Testis (tissue), 3 donors: Measurements from ENCODE around the gene CSMD2. TPM values are rescaled to one million over a fixed set of nuclear protein-coding genes. Genes with fewer than 3 reads are reported as not detected.
A peak's percentile ranks its signal among the peaks of the same experiment; 100 is the strongest.

Experiments
- DNase-seq: peaks from one replicate; pipeline ENCODE4 v3.0.0-alpha.2; 2019
- H3K27ac ChIP-seq, 2 donors: fragments of 200-600 bp; sonication (generic); one replicate each; pipeline ENCODE4 v1.5.1; 2019
- H3K27me3 ChIP-seq: fragments of 200-600 bp; sonication (generic); one replicate; pipeline ENCODE4 v1.5.1; 2019
- H3K36me3 ChIP-seq: fragments of 200-600 bp; sonication (generic); one replicate; pipeline ENCODE4 v1.5.1; 2017; ENCODE audit warnings: low read depth; ENCODE audit errors: missing control alignments
- H3K4me1 ChIP-seq: fragments of 200-600 bp; sonication (generic); one replicate; pipeline ENCODE4 v1.5.1; 2019
- H3K4me3 ChIP-seq, 2 donors: fragments of 200-600 bp; sonication (generic); one replicate each; pipeline ENCODE4 v1.5.1; 2017 to 2019
- H3K9me3 ChIP-seq: fragments of 200-600 bp; sonication (generic); one replicate; pipeline ENCODE4 v1.5.1; 2017
- POLR2A ChIP-seq: fragments of 450-650 bp; IDR thresholded peaks from one replicate; pipeline ENCODE4 v1.6.1; 2017; ENCODE audit warnings: antibody characterized with exemption, mild to moderate bottlenecking, moderate library complexity
- WGBS, 2 donors: methylation state at CpG; one replicate each; pipeline ENCODE4 v1.1.5; 2018; 5-methylcytosine and 5-hydroxymethylcytosine counted together
- intact Hi-C: fragments of 100-400 bp; cut with DNase I; formaldehyde crosslinking; loops from one replicate; pipeline ENCODE4 v1.15.1; 2023; ENCODE audit warnings: low total_unique reads
- polyA plus RNA-seq: library from polyadenylated mRNA; stranded (reverse); fragments of 350-450 nt; fragmentation: Illumina TruSeq; extraction: RNeasy Lipid Tissue Mini Kit (QIAGEN cat#74804); gene quantifications from one replicate; pipeline ENCODE4 v1.2.3, GENCODE V29; 2014; ENCODE audit warnings: low read depth, low replicate concordance; ENCODE audit not compliant: insufficient read depth
- total RNA-seq, 2 donors: library from RNA; depleted of rRNA; stranded (reverse); fragments of >200 nt; gene quantifications; one replicate each; pipeline ENCODE4 v1.2.3, GENCODE V29; 2016
- TF ChIP-seq, protein P1 (sequence below), 3 experiments: fragments of 450-650 bp in 2 of 3; fragments of 200-600 bp in 1 of 3; sonication (generic) in 1 of 3; IDR thresholded peaks; one replicate each; pipeline ENCODE4 v1.5.1; 2016 to 2019; ENCODE audit warnings: antibody characterized with exemption in 3 of 3, mild to moderate bottlenecking in 2 of 3, moderate library complexity in 1 of 3

Gene CSMD2
- total and polyA plus RNA-seq, 3 donors from 2014 or later = 1.2 to 3.8 (median 2.7) TPM

DNA sequence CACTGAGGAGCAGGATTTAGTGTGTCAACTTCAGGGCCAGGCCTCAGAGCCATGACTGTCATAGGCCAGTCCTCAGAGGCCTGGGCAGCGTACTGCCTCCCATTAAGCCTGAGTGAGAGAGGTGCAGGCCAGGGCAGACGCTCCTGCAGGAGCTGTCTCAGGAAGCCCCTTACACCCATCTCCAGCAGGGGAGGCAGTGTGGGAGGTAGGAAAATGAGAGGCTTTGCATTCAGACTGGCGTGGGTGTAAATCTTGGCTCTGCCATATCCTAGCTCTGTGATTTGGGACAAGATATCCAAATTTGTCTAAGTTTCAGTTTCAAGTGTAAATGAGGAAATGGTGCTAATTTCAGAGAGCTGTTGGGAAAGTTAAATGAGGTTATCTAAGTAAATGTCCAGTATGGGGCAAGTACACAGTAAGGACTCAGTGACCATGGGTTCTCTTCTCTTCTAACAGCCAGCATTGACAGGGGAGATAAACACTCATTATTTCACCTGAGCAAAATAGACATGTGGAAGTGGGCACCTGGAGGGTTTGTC, 508.5 kb downstream of the CSMD2 start:
- intact Hi-C loops = no loop called here
- WGBS, 2 donors = 61 to 83% methylated on average over 2 to 3 of the region's 3 CpGs
- Histone ChIP-seq H3K27ac (peak overlapping the region; percentile 37 to 59), H3K4me1 (peaks cover 28% of the 10 kb centered on the region), H3K4me3 (no peak overlapping the region), H3K36me3 (no peaks in the 10 kb centered on the region), H3K27me3 (no peaks in the 10 kb centered on the region), H3K9me3 (no peaks in the 10 kb centered on the region)
- TF ChIP-seq POLR2A = no peak
- TF ChIP-seq, protein P1, sequence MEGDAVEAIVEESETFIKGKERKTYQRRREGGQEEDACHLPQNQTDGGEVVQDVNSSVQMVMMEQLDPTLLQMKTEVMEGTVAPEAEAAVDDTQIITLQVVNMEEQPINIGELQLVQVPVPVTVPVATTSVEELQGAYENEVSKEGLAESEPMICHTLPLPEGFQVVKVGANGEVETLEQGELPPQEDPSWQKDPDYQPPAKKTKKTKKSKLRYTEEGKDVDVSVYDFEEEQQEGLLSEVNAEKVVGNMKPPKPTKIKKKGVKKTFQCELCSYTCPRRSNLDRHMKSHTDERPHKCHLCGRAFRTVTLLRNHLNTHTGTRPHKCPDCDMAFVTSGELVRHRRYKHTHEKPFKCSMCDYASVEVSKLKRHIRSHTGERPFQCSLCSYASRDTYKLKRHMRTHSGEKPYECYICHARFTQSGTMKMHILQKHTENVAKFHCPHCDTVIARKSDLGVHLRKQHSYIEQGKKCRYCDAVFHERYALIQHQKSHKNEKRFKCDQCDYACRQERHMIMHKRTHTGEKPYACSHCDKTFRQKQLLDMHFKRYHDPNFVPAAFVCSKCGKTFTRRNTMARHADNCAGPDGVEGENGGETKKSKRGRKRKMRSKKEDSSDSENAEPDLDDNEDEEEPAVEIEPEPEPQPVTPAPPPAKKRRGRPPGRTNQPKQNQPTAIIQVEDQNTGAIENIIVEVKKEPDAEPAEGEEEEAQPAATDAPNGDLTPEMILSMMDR (IDR thresholded peaks at IDR 0.05) = no peak
- no peak for DNase-seq

- H3K4me3 ChIP-seq = no peak overlapping the region
- TF ChIP-seq, protein P1 (IDR thresholded peaks at IDR 0.05) = no peak
- TF ChIP-seq POLR2A = no peak
- DNase-seq = peak; percentile 94
- peaks cover 28% of the 10 kb centered on the region for H3K4me1 ChIP-seq
- WGBS, 2 donors = 61 to 70% methylated on average over 7 of the region's 7 CpGs
- H3K27me3 ChIP-seq = no peaks in the 10 kb centered on the region
- intact Hi-C loops = no loop called here
- no peaks in the 10 kb centered on the region for H3K9me3 ChIP-seq
- peak overlapping the region; percentile 75 to 79 for H3K27ac ChIP-seq
- no peaks in the 10 kb centered on the region for H3K36me3 ChIP-seq
These were observed 509.5 kb downstream of the CSMD2 start for GRCh38 chr1:33655496-33655895.

DNA sequence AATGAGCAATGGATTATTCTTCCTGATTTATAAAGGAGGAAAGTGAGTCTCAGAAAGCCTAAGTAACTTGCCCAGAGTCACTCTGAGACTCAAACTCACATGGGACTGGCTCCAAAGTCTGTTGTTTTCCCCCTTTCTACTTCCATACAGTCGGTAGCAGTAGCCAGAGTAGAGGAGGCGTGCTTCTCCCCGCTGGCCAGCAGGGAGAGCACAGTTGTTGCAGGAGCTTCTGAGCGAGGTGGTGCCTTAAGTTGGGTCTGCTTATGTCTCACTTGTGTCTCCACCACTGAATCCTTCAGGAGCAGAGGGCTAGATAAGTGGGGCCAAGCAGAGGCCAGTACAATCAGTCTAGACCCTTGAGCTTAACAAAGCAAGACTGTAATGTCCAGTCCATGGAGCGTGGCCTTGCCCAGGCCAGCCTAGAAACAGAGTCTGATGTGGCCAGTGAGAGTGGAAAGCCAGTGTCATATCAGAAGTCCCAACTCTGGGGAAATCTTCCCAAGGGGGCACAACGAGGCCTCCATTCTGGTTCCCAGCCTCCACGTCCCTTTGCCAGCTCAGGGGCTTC, 510.7 kb downstream of the CSMD2 start:
- Histone ChIP-seq H3K4me3 (no peak overlapping the region), H3K9me3 (no peaks in the 10 kb centered on the region), H3K36me3 (no peaks in the 10 kb centered on the region), H3K27me3 (no peaks in the 10 kb centered on the region), H3K4me1 (peaks cover 28% of the 10 kb centered on the region), H3K27ac (peak overlapping the region; percentile 75 to 79)
- no peak for TF ChIP-seq POLR2A
- TF ChIP-seq, protein P1 (IDR thresholded peaks at IDR 0.05) = peak in 1 of 3 experiments; percentile 27
- DNase-seq = peak; percentile 63
- intact Hi-C loops = no loop called here
- 66 to 68% methylated on average over 5 to 7 of the region's 7 CpGs for WGBS, 2 donors

DNA sequence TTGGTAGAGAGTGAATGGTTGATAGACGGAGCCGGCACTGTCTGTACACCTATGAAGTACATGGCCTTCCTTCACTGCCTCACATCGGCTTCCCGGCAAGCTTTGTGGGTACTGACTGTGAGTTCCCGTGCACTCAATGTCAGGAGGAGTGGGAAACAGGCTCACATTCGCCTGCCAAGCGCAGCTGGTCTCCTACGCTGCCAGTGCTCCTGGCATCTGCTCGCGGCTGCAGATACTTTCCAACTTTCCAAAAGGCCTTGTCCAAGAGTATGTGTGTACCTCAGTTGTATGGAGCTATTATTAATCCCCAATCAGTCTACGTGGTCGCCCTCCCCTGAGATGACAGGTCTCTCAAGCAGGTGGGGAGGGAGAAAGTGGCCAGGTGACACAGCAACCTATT, 511.8 kb downstream of the CSMD2 start:
- Histone ChIP-seq H3K9me3 (no peaks in the 10 kb centered on the region), H3K36me3 (no peaks in the 10 kb centered on the region), H3K27me3 (no peaks in the 10 kb centered on the region), H3K27ac (no peak overlapping the region), H3K4me1 (peaks cover 26% of the 10 kb centered on the region), H3K4me3 (no peak overlapping the region)
- WGBS, 2 donors = 83 to 92% methylated on average over 12 of the region's 12 CpGs
- TF ChIP-seq, protein P1 (IDR thresholded peaks at IDR 0.05) = no peak
- no peak for TF ChIP-seq POLR2A
- intact Hi-C loops = no loop called here
- DNase-seq = peak; percentile 27

GRCh38 chr1:33650708-33651107, 514.3 kb downstream of the CSMD2 start:
- Histone ChIP-seq H3K36me3 (no peaks in the 10 kb centered on the region), H3K27me3 (no peaks in the 10 kb centered on the region), H3K4me1 (peaks cover 10% of the 10 kb centered on the region), H3K9me3 (no peaks in the 10 kb centered on the region), H3K4me3 (no peak overlapping the region), H3K27ac (no peak overlapping the region)
- WGBS, 2 donors = 90% methylated on average over 3 of the region's 3 CpGs
- intact Hi-C loops = no loop called here
- no peak for DNase-seq
- TF ChIP-seq POLR2A = no peak
- TF ChIP-seq, protein P1 (IDR thresholded peaks at IDR 0.05) = no peak
